Measurements from ENCODE around the gene TNNT3. TPM values are rescaled to one million over a fixed set of nuclear protein-coding genes. Genes with fewer than 3 reads are reported as not detected.

The TNNT3 gene
- total RNA-seq, 4 donors from 2014 or later = 1.9 to 3.3 TPM; not detected in 2

DNA sequence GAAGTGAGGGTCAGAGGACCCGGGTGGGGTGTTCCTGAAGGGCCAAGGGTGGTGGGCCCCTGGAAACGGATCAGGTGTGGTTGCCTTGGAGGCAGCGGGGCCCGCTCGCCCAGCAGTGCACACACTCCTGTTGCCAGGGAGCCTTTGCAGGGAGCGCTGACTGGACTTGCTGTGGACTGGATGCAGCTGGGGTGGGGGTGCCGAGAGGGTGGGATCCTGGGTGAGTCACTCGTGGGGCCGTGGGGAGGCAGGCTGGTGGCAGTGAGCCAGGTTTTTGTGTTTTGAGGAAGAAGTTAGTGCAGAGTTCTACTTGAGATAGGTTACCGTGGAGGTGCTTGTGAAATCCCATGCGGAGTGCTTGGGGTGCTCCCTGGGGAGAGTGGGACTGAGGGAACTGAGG lies 28.9 kb downstream of the TNNT3 start:
- H3K9me3 ChIP-seq = no peaks in the 10 kb centered on the region
- H3K4me1 ChIP-seq = no peaks in the 10 kb centered on the region
- no peaks in the 10 kb centered on the region for H3K27me3 ChIP-seq
- TF ChIP-seq POLR2A (IDR thresholded peaks at IDR 0.05) = no peak
- no peak for TF ChIP-seq POLR2AphosphoS5 (IDR thresholded peaks at IDR 0.05)
- no peak for TF ChIP-seq EP300 (IDR thresholded peaks at IDR 0.05; ENCODE audit: low read depth)
- TF ChIP-seq, protein P1, sequence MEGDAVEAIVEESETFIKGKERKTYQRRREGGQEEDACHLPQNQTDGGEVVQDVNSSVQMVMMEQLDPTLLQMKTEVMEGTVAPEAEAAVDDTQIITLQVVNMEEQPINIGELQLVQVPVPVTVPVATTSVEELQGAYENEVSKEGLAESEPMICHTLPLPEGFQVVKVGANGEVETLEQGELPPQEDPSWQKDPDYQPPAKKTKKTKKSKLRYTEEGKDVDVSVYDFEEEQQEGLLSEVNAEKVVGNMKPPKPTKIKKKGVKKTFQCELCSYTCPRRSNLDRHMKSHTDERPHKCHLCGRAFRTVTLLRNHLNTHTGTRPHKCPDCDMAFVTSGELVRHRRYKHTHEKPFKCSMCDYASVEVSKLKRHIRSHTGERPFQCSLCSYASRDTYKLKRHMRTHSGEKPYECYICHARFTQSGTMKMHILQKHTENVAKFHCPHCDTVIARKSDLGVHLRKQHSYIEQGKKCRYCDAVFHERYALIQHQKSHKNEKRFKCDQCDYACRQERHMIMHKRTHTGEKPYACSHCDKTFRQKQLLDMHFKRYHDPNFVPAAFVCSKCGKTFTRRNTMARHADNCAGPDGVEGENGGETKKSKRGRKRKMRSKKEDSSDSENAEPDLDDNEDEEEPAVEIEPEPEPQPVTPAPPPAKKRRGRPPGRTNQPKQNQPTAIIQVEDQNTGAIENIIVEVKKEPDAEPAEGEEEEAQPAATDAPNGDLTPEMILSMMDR (IDR thresholded peaks at IDR 0.05) = no peak
- in situ Hi-C loops (cut with MboI; ENCODE audit: low pct_ligation_motif_present in 1 of 4, low pct_unique_long_range_greater_than_20kb in 1 of 4, low sequenced_read_pairs in 3 of 4) (no loop called here), intact Hi-C loops (cut with DNase I; ENCODE audit: low total_unique reads) (loop anchor here (10.0 kb wide), 1 partner anchor 54 kb away; the partner anchor contains the start of gene PRR33)
- no peak overlapping the region for H3K27ac ChIP-seq
- no peak for DNase-seq
- no CpG with 5 or more reads among the region's 11 CpGs for WGBS, 2 donors (ENCODE audit: low coverage in 1 of 2)
- no peaks in the 10 kb centered on the region for H3K36me3 ChIP-seq
- no peak overlapping the region for H3K4me3 ChIP-seq

DNA sequence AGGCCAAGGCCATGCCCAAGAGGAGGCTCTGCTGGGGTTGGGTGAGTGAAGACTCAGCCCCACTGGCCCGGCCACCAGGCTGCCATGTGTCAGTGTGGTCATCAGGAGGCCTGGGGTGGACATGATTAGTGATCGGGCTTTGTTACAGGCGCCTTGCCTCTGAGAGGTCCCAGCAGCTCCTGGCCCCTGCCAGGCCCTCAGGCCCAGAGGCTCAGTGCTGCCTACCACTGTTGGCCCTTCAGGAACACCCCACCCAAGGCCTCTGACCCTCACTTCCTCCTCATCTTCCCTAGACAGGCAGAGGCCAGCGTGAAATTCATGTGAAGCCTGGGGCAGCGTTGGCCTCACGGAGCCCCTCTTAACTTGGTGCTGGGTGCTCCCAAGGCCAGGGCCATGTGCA lies 29.8 kb downstream of the TNNT3 start:
- no peaks in the 10 kb centered on the region for H3K27me3 ChIP-seq
- no peak for DNase-seq
- no peak overlapping the region for H3K4me3 ChIP-seq
- no peaks in the 10 kb centered on the region for H3K4me1 ChIP-seq
- no peak overlapping the region for H3K27ac ChIP-seq
- intact Hi-C loops (cut with DNase I; ENCODE audit: low total_unique reads) = loop anchor here (10.0 kb wide), 1 partner anchor 55 kb away; the partner anchor contains the start of gene PRR33
- no peaks in the 10 kb centered on the region for H3K36me3 ChIP-seq
- no peak for TF ChIP-seq EP300 (IDR thresholded peaks at IDR 0.05; ENCODE audit: low read depth)
- TF ChIP-seq POLR2AphosphoS5 (IDR thresholded peaks at IDR 0.05) = no peak
- no peak for TF ChIP-seq POLR2A (IDR thresholded peaks at IDR 0.05)
- TF ChIP-seq, protein P1 (IDR thresholded peaks at IDR 0.05) = no peak
- no CpG with 5 or more reads among the region's 6 CpGs for WGBS, 2 donors (ENCODE audit: low coverage in 1 of 2)
- no peaks in the 10 kb centered on the region for H3K9me3 ChIP-seq
- in situ Hi-C loops (cut with MboI; ENCODE audit: low pct_ligation_motif_present in 1 of 4, low pct_unique_long_range_greater_than_20kb in 1 of 4, low sequenced_read_pairs in 3 of 4) = no loop called here

DNA sequence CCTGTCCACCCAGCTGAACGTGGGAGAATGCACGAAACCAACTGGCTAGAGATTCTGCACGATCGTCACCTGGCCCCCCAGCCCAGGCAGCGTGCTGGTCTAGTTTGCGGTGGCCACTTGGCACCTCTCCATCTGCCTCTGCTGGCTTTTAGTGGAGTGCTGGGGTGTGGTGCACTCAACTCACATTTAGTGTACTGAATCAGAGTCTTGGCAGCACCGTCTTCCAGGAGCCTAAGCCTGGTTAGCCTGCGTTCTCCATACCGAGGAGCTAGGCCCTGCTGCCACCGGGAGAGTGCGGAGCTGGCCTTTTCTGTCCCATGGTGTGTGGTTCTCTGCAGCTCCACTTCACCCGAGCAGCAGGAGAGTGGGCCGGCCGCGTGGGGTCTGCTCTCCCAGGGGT lies 30.4 kb downstream of the TNNT3 start:
- Histone ChIP-seq H3K27ac (no peak overlapping the region), H3K4me3 (no peak overlapping the region), H3K27me3 (no peaks in the 10 kb centered on the region), H3K4me1 (no peaks in the 10 kb centered on the region), H3K36me3 (no peaks in the 10 kb centered on the region), H3K9me3 (no peaks in the 10 kb centered on the region)
- in situ Hi-C loops (cut with MboI; ENCODE audit: low pct_ligation_motif_present in 1 of 4, low pct_unique_long_range_greater_than_20kb in 1 of 4, low sequenced_read_pairs in 3 of 4) (no loop called here), intact Hi-C loops (cut with DNase I; ENCODE audit: low total_unique reads) (loop anchor here (10.0 kb wide), 1 partner anchor 55 kb away; the partner anchor contains the start of gene PRR33)
- TF ChIP-seq POLR2A (IDR thresholded peaks at IDR 0.05) = no peak
- TF ChIP-seq EP300 (IDR thresholded peaks at IDR 0.05; ENCODE audit: low read depth) = no peak
- TF ChIP-seq POLR2AphosphoS5 (IDR thresholded peaks at IDR 0.05) = no peak
- TF ChIP-seq, protein P1 (IDR thresholded peaks at IDR 0.05) = no peak
- no CpG with 5 or more reads among the region's 15 CpGs for WGBS, 2 donors (ENCODE audit: low coverage in 1 of 2)
- DNase-seq = no peak

DNA sequence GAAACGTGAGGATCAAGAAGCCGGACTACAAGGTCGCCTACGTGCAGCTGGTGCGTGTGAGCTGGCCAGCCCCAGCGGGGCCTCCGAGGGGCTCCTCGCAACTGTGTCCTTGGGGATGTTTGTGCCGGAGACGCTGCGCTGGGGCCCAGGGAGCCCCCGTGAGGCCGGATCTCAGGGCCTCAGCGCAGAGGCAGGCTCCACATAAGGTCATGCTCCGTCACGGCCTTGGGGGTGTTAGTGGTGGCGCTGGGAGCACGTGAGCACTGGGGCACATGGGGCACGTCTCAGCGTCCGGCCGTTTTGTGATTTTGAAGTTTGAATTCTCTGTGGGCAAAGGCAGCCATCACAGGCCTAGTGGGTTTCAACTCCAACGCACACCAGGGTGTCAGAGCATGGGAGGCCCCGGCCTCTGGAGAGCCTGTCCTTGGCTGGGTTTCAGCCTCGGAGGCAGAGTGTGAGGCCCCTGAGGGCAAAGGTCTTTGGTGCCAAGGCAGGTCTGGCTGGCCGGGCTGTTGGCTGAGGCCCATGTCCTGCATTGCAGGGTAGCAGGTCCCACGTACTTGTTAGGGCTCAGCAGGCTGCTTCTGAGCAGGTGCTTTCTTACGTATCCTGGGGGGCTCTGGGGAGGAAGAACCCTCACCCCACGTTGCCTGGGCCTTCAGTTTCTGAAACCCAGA lies 33.4 kb downstream of the TNNT3 start:
- H3K4me1 ChIP-seq = no peaks in the 10 kb centered on the region
- H3K9me3 ChIP-seq = no peaks in the 10 kb centered on the region
- H3K36me3 ChIP-seq = no peaks in the 10 kb centered on the region
- no CpG with 5 or more reads among the region's 29 CpGs for WGBS, 2 donors (ENCODE audit: low coverage in 1 of 2)
- in situ Hi-C loops (cut with MboI; ENCODE audit: low pct_ligation_motif_present in 1 of 4, low pct_unique_long_range_greater_than_20kb in 1 of 4, low sequenced_read_pairs in 3 of 4) (no loop called here), intact Hi-C loops (cut with DNase I; ENCODE audit: low total_unique reads) (no loop called here)
- H3K27me3 ChIP-seq = no peaks in the 10 kb centered on the region
- H3K4me3 ChIP-seq = no peak overlapping the region
- no peak overlapping the region for H3K27ac ChIP-seq
- TF ChIP-seq EP300 (IDR thresholded peaks at IDR 0.05; ENCODE audit: low read depth) (no peak), POLR2AphosphoS5 (IDR thresholded peaks at IDR 0.05) (no peak), POLR2A (IDR thresholded peaks at IDR 0.05) (no peak)
- TF ChIP-seq, protein P1 (IDR thresholded peaks at IDR 0.05) = no peak
- DNase-seq = no peak
